Measurements from ENCODE around the gene MAS1.

GRCh38 chr6:159875194-159875593, 15.6 kb upstream of the MAS1 start:
- no peak for TF ChIP-seq CTCF (IDR thresholded peaks at IDR 0.05)
- TF ChIP-seq POLR2A (IDR thresholded peaks at IDR 0.05): no peak
